H4 (cell line): ENCODE data around the gene LIMS1. TPM values are rescaled to one million over a fixed set of nuclear protein-coding genes. Genes with fewer than 3 reads are reported as not detected.
A peak's percentile ranks its signal among the peaks of the same experiment; 100 is the strongest.

Experiments
- DNase-seq: peaks from one replicate; pipeline ENCODE4 v3.0.0-alpha.2; 2015; ENCODE audit warnings: low spot score
- total RNA-seq: library from RNA; depleted of rRNA; stranded (reverse); fragments of >200 nt; shearing (Covaris generic); gene quantifications from 2 replicates; pipeline ENCODE4 v1.2.3, GENCODE V29; 2014

Gene LIMS1
- total RNA-seq, 1 experiment from 2014 or later, result 50.6 TPM

GRCh38 chr2:108613261-108614042, 79.2 kb downstream of the LIMS1 start:
- no peak for DNase-seq

GRCh38 chr2:108614043-108614545, 79.8 kb downstream of the LIMS1 start:
- DNase-seq, result no peak

- no peak for DNase-seq
Measured at GRCh38 chr2:108614659-108615058, 80.4 kb downstream of the LIMS1 start.

GRCh38 chr2:108615480-108616090, 81.3 kb downstream of the LIMS1 start:
- no peak for DNase-seq

- DNase-seq, result no peak
Measured at GRCh38 chr2:108616318-108616717, 82.0 kb downstream of the LIMS1 start.

GRCh38 chr2:108616751-108617161, 82.5 kb downstream of the LIMS1 start:
- no peak for DNase-seq

- DNase-seq, result no peak
Measured at GRCh38 chr2:108617617-108618016, 83.3 kb downstream of the LIMS1 start.

GRCh38 chr2:108619925-108620620, 85.8 kb downstream of the LIMS1 start:
- no peak for DNase-seq

- DNase-seq, result no peak
Measured at GRCh38 chr2:108620656-108621055, 86.4 kb downstream of the LIMS1 start.

GRCh38 chr2:108621087-108621559, 86.9 kb downstream of the LIMS1 start:
- DNase-seq, result peak; percentile 36

- no peak for DNase-seq
Measured at GRCh38 chr2:108621687-108622681, 87.7 kb downstream of the LIMS1 start.

- no peak for DNase-seq
Measured at GRCh38 chr2:108623616-108624015, 89.3 kb downstream of the LIMS1 start.

- no peak for DNase-seq
Measured at GRCh38 chr2:108625186-108625827, 91.0 kb downstream of the LIMS1 start.

GRCh38 chr2:108625828-108626195, 91.5 kb downstream of the LIMS1 start:
- DNase-seq, result no peak

GRCh38 chr2:108626995-108627394, 92.7 kb downstream of the LIMS1 start:
- no peak for DNase-seq

- no peak for DNase-seq
Measured at GRCh38 chr2:108627911-108628567, 93.8 kb downstream of the LIMS1 start.

- DNase-seq, result no peak
Measured at GRCh38 chr2:108628936-108629335, 94.7 kb downstream of the LIMS1 start.

GRCh38 chr2:108629417-108629816, 95.1 kb downstream of the LIMS1 start:
- no peak for DNase-seq

- DNase-seq, result no peak
Measured at GRCh38 chr2:108630567-108631405, 96.5 kb downstream of the LIMS1 start.
